Endothelial cell of umbilical vein (primary cell): ENCODE data around the gene PRRT4. TPM values are rescaled to one million over a fixed set of nuclear protein-coding genes. Genes with fewer than 3 reads are reported as not detected.

Source experiments
- BruUV-seq: library from RNA; stranded (reverse); fragments of 400-500 nt; replicated peaks from 2 replicates; lab custom pipeline; 2021; lab: Mats Ljungman, UMichigan
- CTCF ChIA-PET: fragments of 300-600, 350-600 bp; sonication (Branson Sonifier 250); formaldehyde crosslinking; loops from one replicate; lab custom pipeline; 2021; ENCODE audit warnings: antibody characterized with exemption, inconsistent platforms; lab: Charles Lee
- POLR2A ChIA-PET: fragments of 300-600, 350-600 bp; sonication (Branson Sonifier 250); formaldehyde crosslinking; loops from one replicate; lab custom pipeline; 2021; ENCODE audit warnings: antibody characterized with exemption, inconsistent platforms; lab: Charles Lee
- DNase-seq: peaks from one replicate; pipeline ENCODE4 v3.0.0-alpha.2; 2011; ENCODE audit warnings: low read depth, low spot score
- FAIRE-seq: peaks from 2 replicates; lab custom pipeline; 2011; peaks lifted over from hg19 to GRCh38; lab: Jason Lieb, UNC
- H2AFZ ChIP-seq: 2 replicates; pipeline ENCODE4 v1.6.0; 2012; ENCODE audit warnings: low read depth, low read length, control low read depth, inconsistent platforms
- H3K27ac ChIP-seq: 2 replicates; pipeline ENCODE4 v1.5.1; 2011; ENCODE audit warnings: low read depth, mild to moderate bottlenecking, control low read depth, low read length, moderate library complexity; ENCODE audit not compliant: insufficient read depth
- H3K27me3 ChIP-seq, 2 experiments: 2 replicates each; pipeline versions ENCODE4 v1.6.0 to v1.6.1; 2011; ENCODE audit warnings: low read length in 2 of 2, mixed read lengths in 1 of 2; ENCODE audit not compliant: control insufficient read depth in 2 of 2, insufficient read depth in 2 of 2
- H3K36me3 ChIP-seq, 2 experiments: 2 replicates in 1 of 2; 3 replicates in 1 of 2; pipeline ENCODE4 v1.5.1; 2011; ENCODE audit warnings: low read length in 2 of 2, mild to moderate bottlenecking in 1 of 2, moderate library complexity in 1 of 2; ENCODE audit not compliant: control insufficient read depth in 2 of 2, insufficient read depth in 2 of 2; ENCODE audit errors: extremely low read depth in 1 of 2
- H3K4me1 ChIP-seq: 3 replicates; pipeline ENCODE4 v1.5.1; 2011; ENCODE audit warnings: mild to moderate bottlenecking, low read length; ENCODE audit not compliant: control insufficient read depth, insufficient read depth; ENCODE audit errors: extremely low read depth
- H3K4me2 ChIP-seq: 2 replicates; pipeline ENCODE4 v1.6.1; 2011; ENCODE audit warnings: low read length, control low read depth, mixed read lengths; ENCODE audit not compliant: insufficient read depth
- H3K4me3 ChIP-seq, 3 experiments: fragments of 200-600 bp in 1 of 3; sonication (generic), shearing (Covaris generic) in 1 of 3; replicated peaks in 1 of 3; 2 replicates each; pipeline ENCODE4 v1.5.1; 2011 to 2016; ENCODE audit warnings: control low read depth in 3 of 3, low read length in 3 of 3, mild to moderate bottlenecking in 2 of 3, inconsistent platforms in 1 of 3, low read depth in 1 of 3, moderate library complexity in 1 of 3; ENCODE audit not compliant: insufficient read depth in 1 of 3
- H3K79me2 ChIP-seq: 2 replicates; pipeline ENCODE4 v1.6.0; 2012; ENCODE audit warnings: low read length, inconsistent platforms; ENCODE audit not compliant: control insufficient read depth, insufficient read depth
- H3K9ac ChIP-seq: replicated peaks from 2 replicates; pipeline ENCODE3; 2011; ENCODE audit warnings: low read length, control low read depth; ENCODE audit not compliant: insufficient read depth; ENCODE audit errors: extremely low read depth
- H3K9me1 ChIP-seq: replicated peaks from 3 replicates; pipeline ENCODE4 v1.6.0; 2011; ENCODE audit warnings: mild to moderate bottlenecking, low read length; ENCODE audit not compliant: control insufficient read depth, insufficient read depth; ENCODE audit errors: extremely low read depth
- H3K9me3 ChIP-seq: replicated peaks from 2 replicates; pipeline ENCODE4 v1.5.1; 2012; ENCODE audit warnings: low read length, inconsistent platforms; ENCODE audit not compliant: control insufficient read depth, insufficient read depth
- H4K20me1 ChIP-seq: replicated peaks from 2 replicates; pipeline ENCODE3; 2011; ENCODE audit warnings: mild to moderate bottlenecking, low read length; ENCODE audit not compliant: control insufficient read depth, insufficient read depth; ENCODE audit errors: extremely low read depth
- EZH2 ChIP-seq: IDR thresholded peaks from 2 replicates; pipeline ENCODE4 v1.6.1; 2012; ENCODE audit warnings: borderline replicate concordance, low read depth, mild to moderate bottlenecking, moderate library complexity, low read length, inconsistent platforms; ENCODE audit not compliant: severe bottlenecking
- FOS ChIP-seq: IDR thresholded peaks from 2 replicates; pipeline ENCODE4 v1.6.1; 2011; ENCODE audit warnings: mild to moderate bottlenecking, low read length, moderate library complexity, borderline replicate concordance; ENCODE audit not compliant: insufficient read depth
- GATA2 ChIP-seq: IDR thresholded peaks from 2 replicates; pipeline ENCODE4 v1.7.0; 2011; ENCODE audit warnings: low read depth, mild to moderate bottlenecking, moderate library complexity, mixed read lengths, low read length; ENCODE audit not compliant: insufficient read length, insufficient read depth
- JUN ChIP-seq: IDR thresholded peaks from 2 replicates; pipeline ENCODE4 v1.6.1; 2011; ENCODE audit warnings: borderline replicate concordance, low read depth; ENCODE audit not compliant: insufficient read length, insufficient read depth
- MYC ChIP-seq: IDR thresholded peaks from one replicate; pipeline ENCODE4 v1.6.1; 2011; ENCODE audit warnings: mild to moderate bottlenecking, low read depth, low read length
- POLR2A ChIP-seq: IDR thresholded peaks from 2 replicates; pipeline ENCODE4 v1.6.1; 2012; ENCODE audit warnings: low read depth, mild to moderate bottlenecking, control low read depth, low read length
- POLR2AphosphoS5 ChIP-seq: IDR thresholded peaks from 2 replicates; pipeline ENCODE4 v1.6.1; 2012; ENCODE audit warnings: low read depth, mild to moderate bottlenecking, control low read depth, low read length, moderate library complexity; ENCODE audit not compliant: insufficient read depth
- dilution Hi-C: fragments of 300-500 bp; cut with MboI; formaldehyde crosslinking; loops from one replicate; pipeline ENCODE4 v1.15.0; 2019; ENCODE audit warnings: low sequenced_read_pairs; ENCODE audit not compliant: extremely low pct_ligation_motif_present
- intact Hi-C: fragments of 100-400 bp; cut with micrococcal nuclease; formaldehyde crosslinking; loops from one replicate; pipeline ENCODE4 v1.10.0; 2022
- polyA plus RNA-seq, 4 experiments: library from polyadenylated mRNA; depleted of rRNA in 3 of 4; stranded (reverse) in 3 of 4; unstranded in 1 of 4; fragments of >200 nt; gene quantifications; 2 replicates each; pipeline versions ENCODE4 v1.2.1 to v1.2.3, GENCODE V29; 2011 to 2012; ENCODE audit warnings: missing spikeins in 1 of 4
- total RNA-seq: library from RNA; stranded (reverse); gene quantifications from 2 replicates; pipeline ENCODE4 v1.2.3, GENCODE V29; 2021
- TF ChIP-seq, protein P1 (sequence below), 2 donors: IDR thresholded peaks; 1 replicate in 1 of 2; 2 replicates in 1 of 2; pipeline ENCODE4 v1.5.1; 2011; ENCODE audit warnings: low read length in 2 of 2, mild to moderate bottlenecking in 2 of 2, moderate library complexity in 2 of 2, control low read depth in 1 of 2, inconsistent platforms in 1 of 2, low read depth in 1 of 2; ENCODE audit not compliant: insufficient read depth in 1 of 2; ENCODE audit errors: extremely low read depth in 1 of 2
- TF ChIP-seq, protein P2 (sequence below): IDR thresholded peaks from 2 replicates; pipeline ENCODE4 v1.6.1; 2011; ENCODE audit not compliant: insufficient read depth, insufficient read length

PRRT4 gene
- total and polyA plus RNA-seq, 2 donors (not counting 3 experiments of a cell fraction or from before 2014, with no cell fraction given), result 0.03 TPM; not detected in 1

DNA sequence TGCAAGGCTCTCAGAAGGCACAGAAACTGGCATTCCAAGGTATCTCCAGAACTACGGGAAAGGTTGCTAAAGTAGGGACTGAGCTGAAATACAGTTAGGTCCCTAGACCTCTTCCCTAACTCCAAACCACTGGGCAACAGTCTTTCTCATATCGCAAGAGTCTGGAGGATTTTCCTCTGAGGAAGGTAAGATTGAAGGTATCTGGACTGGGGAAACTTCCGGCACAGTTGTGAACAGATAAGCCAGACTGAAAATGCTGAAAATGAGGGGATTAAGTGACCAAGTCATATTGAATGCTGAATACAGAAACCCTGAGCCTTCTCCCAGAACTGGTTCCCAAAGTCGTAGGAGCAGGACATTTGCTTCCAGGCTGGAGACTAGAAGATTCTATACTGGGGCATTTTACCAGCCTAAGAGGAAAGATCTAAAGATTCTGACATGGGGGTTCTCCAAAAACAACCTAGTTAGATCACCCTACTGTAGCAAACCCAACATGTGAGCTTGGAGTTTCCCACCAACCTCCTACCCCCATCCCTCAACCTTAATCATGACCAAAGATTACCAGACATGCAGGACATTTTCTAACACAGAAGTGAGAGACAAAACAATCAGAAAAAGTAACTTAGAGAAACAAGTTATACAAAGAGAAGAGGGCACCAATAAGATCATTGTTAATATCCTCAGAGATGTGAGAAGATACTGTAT lies 2.8 kb upstream of the PRRT4 start:
- H3K27me3 ChIP-seq, result peaks cover 45 to 63% of the 10 kb centered on the region in 2 experiments
- peaks cover 4% of the 10 kb centered on the region for H3K4me1 ChIP-seq
- no peaks in the 10 kb centered on the region for H3K79me2 ChIP-seq
- no TSS peak for BruUV-seq
- no peak for FAIRE-seq
- no peak overlapping the region for H2AFZ ChIP-seq
- no peak overlapping the region for H3K4me2 ChIP-seq
- POLR2A ChIA-PET, result no interaction called here
- CTCF ChIA-PET, result interaction anchor here (0.6 to 5.4 kb wide), 2 partner anchors 23 to 52 kb away, joined by 9 to 24 read pairs; no protein-coding TSS in a partner anchor
- no peak overlapping the region for H3K9ac ChIP-seq
- dilution Hi-C loops (no loop called here), intact Hi-C loops (no loop called here)
- H3K4me3 ChIP-seq, result no peak overlapping the region
- H3K36me3 ChIP-seq, result no peaks in the 10 kb centered on the region
- no peak for DNase-seq
- no peak overlapping the region for H3K27ac ChIP-seq
- no peaks in the 10 kb centered on the region for H3K9me1 ChIP-seq
- no peaks in the 10 kb centered on the region for H4K20me1 ChIP-seq
- no peaks in the 10 kb centered on the region for H3K9me3 ChIP-seq
- TF ChIP-seq, protein P1, sequence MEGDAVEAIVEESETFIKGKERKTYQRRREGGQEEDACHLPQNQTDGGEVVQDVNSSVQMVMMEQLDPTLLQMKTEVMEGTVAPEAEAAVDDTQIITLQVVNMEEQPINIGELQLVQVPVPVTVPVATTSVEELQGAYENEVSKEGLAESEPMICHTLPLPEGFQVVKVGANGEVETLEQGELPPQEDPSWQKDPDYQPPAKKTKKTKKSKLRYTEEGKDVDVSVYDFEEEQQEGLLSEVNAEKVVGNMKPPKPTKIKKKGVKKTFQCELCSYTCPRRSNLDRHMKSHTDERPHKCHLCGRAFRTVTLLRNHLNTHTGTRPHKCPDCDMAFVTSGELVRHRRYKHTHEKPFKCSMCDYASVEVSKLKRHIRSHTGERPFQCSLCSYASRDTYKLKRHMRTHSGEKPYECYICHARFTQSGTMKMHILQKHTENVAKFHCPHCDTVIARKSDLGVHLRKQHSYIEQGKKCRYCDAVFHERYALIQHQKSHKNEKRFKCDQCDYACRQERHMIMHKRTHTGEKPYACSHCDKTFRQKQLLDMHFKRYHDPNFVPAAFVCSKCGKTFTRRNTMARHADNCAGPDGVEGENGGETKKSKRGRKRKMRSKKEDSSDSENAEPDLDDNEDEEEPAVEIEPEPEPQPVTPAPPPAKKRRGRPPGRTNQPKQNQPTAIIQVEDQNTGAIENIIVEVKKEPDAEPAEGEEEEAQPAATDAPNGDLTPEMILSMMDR (IDR thresholded peaks at IDR 0.05; ENCODE audit: extremely low read depth in 1 of 2, insufficient read depth in 1 of 2, low read depth in 1 of 2, low read length in 2 of 2), result no peak
- TF ChIP-seq, protein P2, sequence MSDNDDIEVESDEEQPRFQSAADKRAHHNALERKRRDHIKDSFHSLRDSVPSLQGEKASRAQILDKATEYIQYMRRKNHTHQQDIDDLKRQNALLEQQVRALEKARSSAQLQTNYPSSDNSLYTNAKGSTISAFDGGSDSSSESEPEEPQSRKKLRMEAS, result no peak
- TF ChIP-seq POLR2AphosphoS5 (no peak), GATA2 (no peak), FOS (no peak), JUN (no peak), POLR2A (no peak), EZH2 (no peak), MYC (no peak)
